Right lobe of liver (tissue), 6 donors: ENCODE results near the gene B4GALT5. TPM values are rescaled to one million over a fixed set of nuclear protein-coding genes. Genes with fewer than 3 reads are reported as not detected.

ENCODE experiments used
- ATAC-seq, 4 donors: fragments of 200-7000 bp; cut with Tn5 transposase; one replicate each; pipeline ENCODE4 v1.9.1; 2020; ENCODE audit warnings: mild to moderate bottlenecking in 4 of 4, moderate library complexity in 4 of 4
- DNase-seq, 3 donors: peaks; one replicate each; pipeline ENCODE4 v3.0.0-alpha.2; 2020
- H3K27ac ChIP-seq, 3 donors: fragments of 200-600 bp; one replicate each; pipeline ENCODE4 v1.8.0; 2022
- H3K27me3 ChIP-seq, 2 donors: fragments of 200-600 bp; one replicate each; pipeline ENCODE4 v1.8.0; 2022
- H3K36me3 ChIP-seq, 4 donors: fragments of 200-600 bp; sonication (generic) in 1 of 4; one replicate each; pipeline versions ENCODE4 v1.5.1 to v1.8.0; 2017 to 2022; ENCODE audit warnings: control low read depth in 1 of 4
- H3K4me1 ChIP-seq, 4 donors: fragments of 200-600 bp; sonication (generic) in 1 of 4; one replicate each; pipeline versions ENCODE4 v1.5.1 to v1.8.0; 2017 to 2022; ENCODE audit warnings: control low read depth in 1 of 4
- H3K4me3 ChIP-seq, 3 donors: fragments of 200-600 bp; one replicate each; pipeline ENCODE4 v1.8.0; 2022
- H3K9me3 ChIP-seq, 4 donors: fragments of 200-600 bp; sonication (generic) in 1 of 4; one replicate each; pipeline versions ENCODE4 v1.5.1 to v1.8.0; 2017 to 2022; ENCODE audit warnings: control low read depth in 1 of 4
- POLR2A ChIP-seq: fragments of 450-650 bp; IDR thresholded peaks from one replicate; pipeline ENCODE4 v1.6.1; 2017; ENCODE audit warnings: antibody characterized with exemption, mild to moderate bottlenecking
- WGBS: methylation state at CpG from one replicate; pipeline ENCODE4 v1.1.6; 2018; ENCODE audit warnings: low coverage, low lambda C conversion rate; ENCODE audit not compliant: insufficient coverage; ENCODE audit errors: missing lambda C conversion rate; 5-methylcytosine and 5-hydroxymethylcytosine counted together
- intact Hi-C, 2 donors: fragments of 100-400 bp; cut with DNase I; formaldehyde crosslinking; loops; one replicate each; pipeline versions ENCODE4 v1.11.2 to v1.14.1; 2022
- total RNA-seq, 6 experiments: library from RNA; depleted of rRNA in 2 of 6; stranded (reverse); fragments of >200 nt in 2 of 6; fragmentation: NEBNext Ultra II Directional in 3 of 6; extraction: Animal tissue kit (Norgen Biotek cat#: 25700) in 3 of 6; gene quantifications; one replicate each; pipeline versions ENCODE4 v1.1.0 to v1.2.4, GENCODE V29; 2016 to 2023
- TF ChIP-seq, protein P1 (sequence below), 4 donors: fragments of 200-600 bp in 3 of 4; fragments of 450-650 bp in 1 of 4; IDR thresholded peaks; one replicate each; pipeline versions ENCODE4 v1.5.1 to v1.8.0; 2016 to 2022; ENCODE audit warnings: antibody characterized with exemption in 4 of 4, mild to moderate bottlenecking in 2 of 4
- donor health status: DM: no; HTN: yes; CAD: no.
- donor health status: DM: no; HTN: no; CAD: no.
- donor health status: DM: no; HTN: no; CAD: no.
- donor health status: DM: no; HTN: yes; CAD: no.
- donor health status: DM: no; HTN: yes; CAD: no.

The B4GALT5 gene
- total RNA-seq, 6 experiments from 2014 or later = 9.5 to 32.6 (median 15.5) TPM

DNA sequence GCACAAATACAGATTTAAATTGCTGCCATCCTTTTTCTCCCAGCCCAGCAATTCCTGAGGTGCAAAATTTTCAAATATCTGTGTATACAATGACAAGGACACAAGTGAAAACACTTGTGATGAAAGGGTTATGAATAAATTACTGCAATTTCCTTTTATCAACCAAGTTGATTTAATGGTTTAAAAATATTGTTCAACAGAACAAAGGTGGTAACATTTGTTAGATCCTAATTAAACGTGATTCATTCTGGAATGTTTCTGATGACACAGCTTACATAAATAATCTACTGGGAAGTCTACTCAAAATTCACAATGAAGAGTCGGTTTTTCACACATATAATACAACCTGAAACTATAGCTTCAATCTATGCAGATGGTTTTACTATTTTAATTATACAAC is 17.1 kb downstream of the B4GALT5 start:
- H3K27me3 ChIP-seq = no peaks in the 10 kb centered on the region
- H3K4me3 ChIP-seq = no peak overlapping the region
- ATAC-seq (no peak), DNase-seq (no peak)
- TF ChIP-seq POLR2A = no peak
- TF ChIP-seq, protein P1, sequence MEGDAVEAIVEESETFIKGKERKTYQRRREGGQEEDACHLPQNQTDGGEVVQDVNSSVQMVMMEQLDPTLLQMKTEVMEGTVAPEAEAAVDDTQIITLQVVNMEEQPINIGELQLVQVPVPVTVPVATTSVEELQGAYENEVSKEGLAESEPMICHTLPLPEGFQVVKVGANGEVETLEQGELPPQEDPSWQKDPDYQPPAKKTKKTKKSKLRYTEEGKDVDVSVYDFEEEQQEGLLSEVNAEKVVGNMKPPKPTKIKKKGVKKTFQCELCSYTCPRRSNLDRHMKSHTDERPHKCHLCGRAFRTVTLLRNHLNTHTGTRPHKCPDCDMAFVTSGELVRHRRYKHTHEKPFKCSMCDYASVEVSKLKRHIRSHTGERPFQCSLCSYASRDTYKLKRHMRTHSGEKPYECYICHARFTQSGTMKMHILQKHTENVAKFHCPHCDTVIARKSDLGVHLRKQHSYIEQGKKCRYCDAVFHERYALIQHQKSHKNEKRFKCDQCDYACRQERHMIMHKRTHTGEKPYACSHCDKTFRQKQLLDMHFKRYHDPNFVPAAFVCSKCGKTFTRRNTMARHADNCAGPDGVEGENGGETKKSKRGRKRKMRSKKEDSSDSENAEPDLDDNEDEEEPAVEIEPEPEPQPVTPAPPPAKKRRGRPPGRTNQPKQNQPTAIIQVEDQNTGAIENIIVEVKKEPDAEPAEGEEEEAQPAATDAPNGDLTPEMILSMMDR (IDR thresholded peaks at IDR 0.05) = no peak
- H3K4me1 ChIP-seq = peaks cover 0 to 66% (median 23%) of the 10 kb centered on the region in 4 donors
- H3K9me3 ChIP-seq = no peaks in the 10 kb centered on the region
- H3K36me3 ChIP-seq = no peaks in the 10 kb centered on the region
- peak overlapping the region in 2 of 3 donors; percentile 4 to 31 for H3K27ac ChIP-seq
- WGBS = 50% methylated on average over 2 of the region's 2 CpGs
- intact Hi-C loops = no loop called here

DNA sequence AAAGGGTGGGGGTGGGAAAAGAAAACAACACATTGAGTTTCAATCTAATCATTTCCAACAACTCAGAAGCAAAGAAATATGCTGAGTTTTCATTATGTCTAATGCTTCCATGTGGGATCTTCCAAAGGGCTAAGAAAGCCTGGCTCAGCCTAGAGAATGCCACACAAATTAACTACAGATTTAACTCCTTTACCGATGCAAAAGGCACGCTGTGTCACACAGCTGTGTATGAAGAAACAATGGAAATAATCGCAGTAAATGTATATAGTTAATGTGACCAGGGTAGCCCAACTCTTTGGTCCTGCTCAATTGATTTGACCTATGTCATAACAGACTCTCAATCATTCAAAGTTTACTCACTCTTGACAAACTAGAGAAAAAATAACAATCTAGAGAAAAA is 17.8 kb downstream of the B4GALT5 start:
- no peaks in the 10 kb centered on the region for H3K27me3 ChIP-seq
- peak in 1 of 4 donors; percentile 7 for ATAC-seq
- no peak for DNase-seq
- WGBS = 26% methylated on average over 3 of the region's 3 CpGs
- H3K36me3 ChIP-seq = no peaks in the 10 kb centered on the region
- peaks cover 0 to 65% (median 18%) of the 10 kb centered on the region in 4 donors for H3K4me1 ChIP-seq
- TF ChIP-seq POLR2A = no peak
- TF ChIP-seq, protein P1 (IDR thresholded peaks at IDR 0.05) = no peak
- no peaks in the 10 kb centered on the region for H3K9me3 ChIP-seq
- no peak overlapping the region for H3K4me3 ChIP-seq
- intact Hi-C loops = no loop called here
- peak overlapping the region in 1 of 3 donors; percentile 31 for H3K27ac ChIP-seq

DNA sequence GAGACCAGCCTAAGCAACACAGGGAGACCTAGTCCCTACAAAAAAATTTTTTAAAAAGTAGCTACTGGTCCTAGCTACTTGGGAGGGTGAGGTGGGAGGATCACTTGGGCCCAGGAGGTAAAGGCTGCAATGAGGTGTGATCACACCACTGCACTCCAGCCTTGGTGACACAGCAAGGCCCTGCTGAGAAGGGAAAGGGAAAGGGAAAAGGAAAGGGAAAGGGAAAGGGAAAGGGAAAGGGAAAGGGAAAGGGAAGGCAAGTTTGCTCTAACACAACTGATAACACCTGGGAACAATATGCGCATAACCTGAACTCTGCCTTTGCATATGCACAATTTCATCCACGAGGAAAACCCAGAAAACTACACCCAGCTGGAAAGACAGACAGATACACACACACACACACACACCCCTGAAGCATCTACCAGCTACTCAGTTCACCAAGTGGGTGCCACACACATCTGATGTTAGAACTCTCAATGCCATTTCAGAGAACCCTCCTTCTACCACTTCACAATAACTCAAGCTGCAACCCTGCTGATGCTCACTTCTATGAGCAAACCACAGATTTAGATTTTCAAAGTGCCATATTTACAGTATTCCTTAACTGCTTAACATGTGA is 19.1 kb downstream of the B4GALT5 start:
- Histone ChIP-seq H3K36me3 (no peaks in the 10 kb centered on the region), H3K9me3 (no peaks in the 10 kb centered on the region), H3K4me3 (no peak overlapping the region), H3K27me3 (no peaks in the 10 kb centered on the region), H3K4me1 (peaks cover 0 to 77% (median 18%) of the 10 kb centered on the region in 4 donors), H3K27ac (peak overlapping the region in 2 of 3 donors; percentile 12 to 31)
- DNase-seq (no peak), ATAC-seq (peak in 1 of 4 donors; percentile 5)
- TF ChIP-seq POLR2A = no peak
- TF ChIP-seq, protein P1 (IDR thresholded peaks at IDR 0.05) = no peak
- intact Hi-C loops = no loop called here
- WGBS = 39% methylated on average over 2 of the region's 2 CpGs

DNA sequence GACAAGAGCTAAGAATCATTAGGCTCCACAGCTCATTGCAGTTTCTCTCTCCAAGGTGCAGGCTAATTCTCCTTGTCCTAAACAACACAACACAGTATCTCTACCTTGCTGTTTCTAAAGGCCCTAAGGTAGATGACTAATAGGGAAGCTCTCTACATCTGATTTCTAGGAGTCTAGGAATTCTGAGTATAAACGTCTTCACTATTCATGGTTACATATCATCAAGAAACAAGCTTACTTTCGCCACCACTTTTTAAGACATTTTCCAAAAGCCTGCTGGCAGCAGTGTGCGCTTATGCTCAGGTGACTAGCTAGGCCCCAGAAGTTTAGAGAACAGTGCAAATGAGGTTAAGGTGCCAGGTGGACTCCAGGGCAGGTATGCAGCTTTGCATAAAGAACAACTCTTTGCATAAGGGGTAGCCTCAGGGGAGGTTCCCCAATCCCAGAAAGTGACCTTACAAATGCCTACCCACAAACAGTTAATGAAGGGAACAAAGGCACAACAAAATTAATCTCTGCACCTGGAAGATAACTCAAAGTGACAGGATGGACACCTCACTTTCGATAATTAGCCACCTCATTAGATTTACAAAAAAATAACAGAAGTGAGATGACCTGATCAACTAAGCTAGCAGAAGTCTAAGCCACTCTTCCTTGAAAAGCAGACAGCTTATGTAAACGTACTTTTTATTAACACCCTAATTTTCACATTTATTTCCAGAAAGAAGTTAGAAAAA is 20.1 kb downstream of the B4GALT5 start:
- Histone ChIP-seq H3K27me3 (no peaks in the 10 kb centered on the region), H3K9me3 (no peaks in the 10 kb centered on the region), H3K4me1 (peaks cover 0 to 81% (median 19%) of the 10 kb centered on the region in 4 donors), H3K36me3 (no peaks in the 10 kb centered on the region), H3K27ac (peak overlapping the region in 2 of 3 donors; percentile 4 to 29), H3K4me3 (no peak overlapping the region)
- DNase-seq (no peak), ATAC-seq (no peak)
- 57% methylated on average over 4 of the region's 5 CpGs for WGBS
- no peak for TF ChIP-seq POLR2A
- TF ChIP-seq, protein P1 (IDR thresholded peaks at IDR 0.05) = no peak
- intact Hi-C loops = no loop called here
